Endothelial cell of umbilical vein (primary cell): ENCODE data around the gene SPINK1. TPM values are rescaled to one million over a fixed set of nuclear protein-coding genes. Genes with fewer than 3 reads are reported as not detected.

ENCODE experiments used
- BruUV-seq: library from RNA; stranded (reverse); fragments of 400-500 nt; replicated peaks from 2 replicates; lab custom pipeline; 2021; lab: Mats Ljungman, UMichigan
- CTCF ChIA-PET: fragments of 300-600, 350-600 bp; sonication (Branson Sonifier 250); formaldehyde crosslinking; loops from one replicate; lab custom pipeline; 2021; ENCODE audit warnings: antibody characterized with exemption, inconsistent platforms; lab: Charles Lee
- POLR2A ChIA-PET: fragments of 300-600, 350-600 bp; sonication (Branson Sonifier 250); formaldehyde crosslinking; loops from one replicate; lab custom pipeline; 2021; ENCODE audit warnings: antibody characterized with exemption, inconsistent platforms; lab: Charles Lee
- DNase-seq: peaks from one replicate; pipeline ENCODE4 v3.0.0-alpha.2; 2011; ENCODE audit warnings: low read depth, low spot score
- FAIRE-seq: peaks from 2 replicates; lab custom pipeline; 2011; peaks lifted over from hg19 to GRCh38; lab: Jason Lieb, UNC
- H2AFZ ChIP-seq: 2 replicates; pipeline ENCODE4 v1.6.0; 2012; ENCODE audit warnings: low read depth, low read length, control low read depth, inconsistent platforms
- H3K27ac ChIP-seq: 2 replicates; pipeline ENCODE4 v1.5.1; 2011; ENCODE audit warnings: low read depth, mild to moderate bottlenecking, control low read depth, low read length, moderate library complexity; ENCODE audit not compliant: insufficient read depth
- H3K27me3 ChIP-seq, 2 experiments: 2 replicates each; pipeline versions ENCODE4 v1.6.0 to v1.6.1; 2011; ENCODE audit warnings: low read length in 2 of 2, mixed read lengths in 1 of 2; ENCODE audit not compliant: control insufficient read depth in 2 of 2, insufficient read depth in 2 of 2
- H3K36me3 ChIP-seq, 2 experiments: 2 replicates in 1 of 2; 3 replicates in 1 of 2; pipeline ENCODE4 v1.5.1; 2011; ENCODE audit warnings: low read length in 2 of 2, mild to moderate bottlenecking in 1 of 2, moderate library complexity in 1 of 2; ENCODE audit not compliant: control insufficient read depth in 2 of 2, insufficient read depth in 2 of 2; ENCODE audit errors: extremely low read depth in 1 of 2
- H3K4me1 ChIP-seq: 3 replicates; pipeline ENCODE4 v1.5.1; 2011; ENCODE audit warnings: mild to moderate bottlenecking, low read length; ENCODE audit not compliant: control insufficient read depth, insufficient read depth; ENCODE audit errors: extremely low read depth
- H3K4me2 ChIP-seq: 2 replicates; pipeline ENCODE4 v1.6.1; 2011; ENCODE audit warnings: low read length, control low read depth, mixed read lengths; ENCODE audit not compliant: insufficient read depth
- H3K4me3 ChIP-seq, 3 experiments: fragments of 200-600 bp in 1 of 3; sonication (generic), shearing (Covaris generic) in 1 of 3; replicated peaks in 1 of 3; 2 replicates each; pipeline ENCODE4 v1.5.1; 2011 to 2016; ENCODE audit warnings: control low read depth in 3 of 3, low read length in 3 of 3, mild to moderate bottlenecking in 2 of 3, inconsistent platforms in 1 of 3, low read depth in 1 of 3, moderate library complexity in 1 of 3; ENCODE audit not compliant: insufficient read depth in 1 of 3
- H3K79me2 ChIP-seq: 2 replicates; pipeline ENCODE4 v1.6.0; 2012; ENCODE audit warnings: low read length, inconsistent platforms; ENCODE audit not compliant: control insufficient read depth, insufficient read depth
- H3K9ac ChIP-seq: replicated peaks from 2 replicates; pipeline ENCODE3; 2011; ENCODE audit warnings: low read length, control low read depth; ENCODE audit not compliant: insufficient read depth; ENCODE audit errors: extremely low read depth
- H3K9me1 ChIP-seq: replicated peaks from 3 replicates; pipeline ENCODE4 v1.6.0; 2011; ENCODE audit warnings: mild to moderate bottlenecking, low read length; ENCODE audit not compliant: control insufficient read depth, insufficient read depth; ENCODE audit errors: extremely low read depth
- H3K9me3 ChIP-seq: replicated peaks from 2 replicates; pipeline ENCODE4 v1.5.1; 2012; ENCODE audit warnings: low read length, inconsistent platforms; ENCODE audit not compliant: control insufficient read depth, insufficient read depth
- H4K20me1 ChIP-seq: replicated peaks from 2 replicates; pipeline ENCODE3; 2011; ENCODE audit warnings: mild to moderate bottlenecking, low read length; ENCODE audit not compliant: control insufficient read depth, insufficient read depth; ENCODE audit errors: extremely low read depth
- CTCF ChIP-seq, 2 donors: IDR thresholded peaks; 1 replicate in 1 of 2; 2 replicates in 1 of 2; pipeline ENCODE4 v1.5.1; 2011; ENCODE audit warnings: low read length in 2 of 2, mild to moderate bottlenecking in 2 of 2, moderate library complexity in 2 of 2, control low read depth in 1 of 2, inconsistent platforms in 1 of 2, low read depth in 1 of 2; ENCODE audit not compliant: insufficient read depth in 1 of 2; ENCODE audit errors: extremely low read depth in 1 of 2
- EZH2 ChIP-seq: IDR thresholded peaks from 2 replicates; pipeline ENCODE4 v1.6.1; 2012; ENCODE audit warnings: borderline replicate concordance, low read depth, mild to moderate bottlenecking, moderate library complexity, low read length, inconsistent platforms; ENCODE audit not compliant: severe bottlenecking
- FOS ChIP-seq: IDR thresholded peaks from 2 replicates; pipeline ENCODE4 v1.6.1; 2011; ENCODE audit warnings: mild to moderate bottlenecking, low read length, moderate library complexity, borderline replicate concordance; ENCODE audit not compliant: insufficient read depth
- GATA2 ChIP-seq: IDR thresholded peaks from 2 replicates; pipeline ENCODE4 v1.7.0; 2011; ENCODE audit warnings: low read depth, mild to moderate bottlenecking, moderate library complexity, mixed read lengths, low read length; ENCODE audit not compliant: insufficient read length, insufficient read depth
- JUN ChIP-seq: IDR thresholded peaks from 2 replicates; pipeline ENCODE4 v1.6.1; 2011; ENCODE audit warnings: borderline replicate concordance, low read depth; ENCODE audit not compliant: insufficient read length, insufficient read depth
- MAX ChIP-seq: IDR thresholded peaks from 2 replicates; pipeline ENCODE4 v1.6.1; 2011; ENCODE audit not compliant: insufficient read depth, insufficient read length
- MYC ChIP-seq: IDR thresholded peaks from one replicate; pipeline ENCODE4 v1.6.1; 2011; ENCODE audit warnings: mild to moderate bottlenecking, low read depth, low read length
- POLR2A ChIP-seq: IDR thresholded peaks from 2 replicates; pipeline ENCODE4 v1.6.1; 2012; ENCODE audit warnings: low read depth, mild to moderate bottlenecking, control low read depth, low read length
- POLR2AphosphoS5 ChIP-seq: IDR thresholded peaks from 2 replicates; pipeline ENCODE4 v1.6.1; 2012; ENCODE audit warnings: low read depth, mild to moderate bottlenecking, control low read depth, low read length, moderate library complexity; ENCODE audit not compliant: insufficient read depth
- dilution Hi-C: fragments of 300-500 bp; cut with MboI; formaldehyde crosslinking; loops from one replicate; pipeline ENCODE4 v1.15.0; 2019; ENCODE audit warnings: low sequenced_read_pairs; ENCODE audit not compliant: extremely low pct_ligation_motif_present
- intact Hi-C: fragments of 100-400 bp; cut with micrococcal nuclease; formaldehyde crosslinking; loops from one replicate; pipeline ENCODE4 v1.10.0; 2022
- polyA plus RNA-seq, 4 experiments: library from polyadenylated mRNA; depleted of rRNA in 3 of 4; stranded (reverse) in 3 of 4; unstranded in 1 of 4; fragments of >200 nt; gene quantifications; 2 replicates each; pipeline versions ENCODE4 v1.2.1 to v1.2.3, GENCODE V29; 2011 to 2012; ENCODE audit warnings: missing spikeins in 1 of 4
- total RNA-seq: library from RNA; stranded (reverse); gene quantifications from 2 replicates; pipeline ENCODE4 v1.2.3, GENCODE V29; 2021

The SPINK1 gene
- total and polyA plus RNA-seq, 2 donors (not counting 3 experiments of a cell fraction or from before 2014, with no cell fraction given): not detected

GRCh38 chr5:147849226-147849625 is 17.8 kb upstream of the SPINK1 start:
- Histone ChIP-seq H3K9me1 (no peaks in the 10 kb centered on the region), H4K20me1 (no peaks in the 10 kb centered on the region), H3K9me3 (no peaks in the 10 kb centered on the region), H3K4me3 (no peak overlapping the region), H3K4me1 (no peaks in the 10 kb centered on the region), H3K27ac (no peak overlapping the region), H3K4me2 (no peak overlapping the region), H2AFZ (no peak overlapping the region), H3K36me3 (no peaks in the 10 kb centered on the region), H3K79me2 (no peaks in the 10 kb centered on the region), H3K27me3 (peaks cover 4 to 7% of the 10 kb centered on the region in 2 experiments), H3K9ac (no peak overlapping the region)
- TF ChIP-seq POLR2A: no peak
- no peak for TF ChIP-seq CTCF (IDR thresholded peaks at IDR 0.05; ENCODE audit: extremely low read depth in 1 of 2, insufficient read depth in 1 of 2, low read depth in 1 of 2, low read length in 2 of 2)
- no peak for TF ChIP-seq FOS
- TF ChIP-seq EZH2: no peak
- TF ChIP-seq JUN: no peak
- TF ChIP-seq POLR2AphosphoS5: no peak
- TF ChIP-seq MAX: no peak
- no peak for TF ChIP-seq GATA2
- no peak for TF ChIP-seq MYC
- ChIA-PET CTCF (interaction anchor here (1.5 to 2.4 kb wide), 3 partner anchors 9 to 225 kb away, joined by 3 to 14 read pairs (median 4); no protein-coding TSS in a partner anchor), POLR2A (no interaction called here)
- no TSS peak for BruUV-seq
- FAIRE-seq: no peak
- intact Hi-C loops: no loop called here
- dilution Hi-C loops: no loop called here
- DNase-seq: no peak
